K562 (cell line): ENCODE results near the gene ALDH1A2. TPM values are rescaled to one million over a fixed set of nuclear protein-coding genes. Genes with fewer than 3 reads are reported as not detected.

Experiments used
- ATAC-seq: fragments of 200-7000 bp; cut with Tn5 transposase; 3 replicates; pipeline ENCODE4 v1.9.1; 2020; ENCODE audit warnings: moderate library complexity
- BruUV-seq: library from RNA; stranded (reverse); fragments of 400-500 nt; replicated peaks from 2 replicates; lab custom pipeline; 2021; lab: Mats Ljungman, UMichigan
- CTCF ChIA-PET: fragments of 300-600 bp; formaldehyde crosslinking; extraction: SDS; loops from one replicate; lab custom pipeline; 2021; ENCODE audit warnings: low intra/inter-chr PET ratio; lab: Yijun Ruan, JAX
- POLR2A ChIA-PET: fragments of 300-600, 350-650 bp; sonication (Branson Sonifier 250); formaldehyde crosslinking; extraction: SDS; loops from one replicate; lab custom pipeline; 2021; ENCODE audit warnings: antibody characterized with exemption, inconsistent platforms; lab: Yijun Ruan, JAX
- DNase-seq, 4 experiments: peaks; one replicate each; pipeline versions ENCODE4 v3.0.0 to v3.0.0-alpha.2; 2011 to 2018; ENCODE audit warnings: low spot score in 3 of 4, mixed read lengths in 3 of 4; ENCODE audit errors: extremely low read depth in 1 of 4
- FAIRE-seq: peaks from 2 replicates; lab custom pipeline; 2011; peaks lifted over from hg19 to GRCh38; lab: Jason Lieb, UNC
- H2AFZ ChIP-seq: 2 replicates; pipeline ENCODE4 v1.6.0; 2011; ENCODE audit warnings: low read depth, low read length, control low read depth, inconsistent platforms
- H3K27ac ChIP-seq: fragments of 200-600 bp; 3 replicates; pipeline ENCODE4 v1.8.0; 2011; ENCODE audit warnings: low read depth, mild to moderate bottlenecking, control low read depth, inconsistent platforms, low read length, moderate library complexity, mixed read lengths; ENCODE audit errors: extremely low read depth
- H3K27me3 ChIP-seq, 2 experiments: fragments of 300-600 bp in 1 of 2; 2 replicates in 1 of 2; 3 replicates in 1 of 2; pipeline versions ENCODE4 v1.6.0 to v1.8.0; 2011; ENCODE audit warnings: inconsistent platforms in 2 of 2, low read length in 2 of 2, mild to moderate bottlenecking in 1 of 2, mixed read lengths in 1 of 2, moderate library complexity in 1 of 2; ENCODE audit not compliant: control insufficient read depth in 2 of 2, insufficient read depth in 2 of 2
- H3K36me3 ChIP-seq: fragments of 300-600 bp; 3 replicates; pipeline ENCODE4 v1.8.0; 2011; ENCODE audit warnings: mild to moderate bottlenecking, low read length, inconsistent platforms; ENCODE audit not compliant: control insufficient read depth, insufficient read depth
- H3K4me1 ChIP-seq, 2 experiments: fragments of 200-600 bp in 1 of 2; replicated peaks in 1 of 2; 2 replicates in 1 of 2; 3 replicates in 1 of 2; pipeline versions ENCODE4 v1.5.1 to v1.8.0; 2011; ENCODE audit warnings: inconsistent platforms in 2 of 2, low read length in 2 of 2, mild to moderate bottlenecking in 1 of 2, mixed read lengths in 1 of 2, moderate library complexity in 1 of 2; ENCODE audit not compliant: control insufficient read depth in 2 of 2, insufficient read depth in 2 of 2
- H3K4me2 ChIP-seq: 2 replicates; pipeline ENCODE4 v1.6.1; 2011; ENCODE audit warnings: low read length, control low read depth, inconsistent platforms, mixed read lengths; ENCODE audit not compliant: insufficient read depth
- H3K4me3 ChIP-seq: fragments of 200-600 bp; sonication (generic), shearing (Covaris generic); 2 replicates; pipeline ENCODE4 v1.5.1; 2016; ENCODE audit warnings: control low read depth, inconsistent platforms
- H3K79me2 ChIP-seq: fragments of 200-600 bp; 3 replicates; pipeline ENCODE4 v1.8.0; 2011; ENCODE audit warnings: low read length, inconsistent platforms; ENCODE audit not compliant: control insufficient read depth, insufficient read depth
- H3K9ac ChIP-seq, 2 experiments: 2 replicates each; pipeline versions ENCODE4 v1.6.0 to v1.6.1; 2011; ENCODE audit warnings: low read depth in 2 of 2, low read length in 2 of 2, control low read depth in 1 of 2, inconsistent platforms in 1 of 2, mild to moderate bottlenecking in 1 of 2, mixed read lengths in 1 of 2; ENCODE audit not compliant: insufficient read depth in 1 of 2
- H3K9me1 ChIP-seq: one replicate; pipeline ENCODE4 v1.6.0; 2011; ENCODE audit warnings: inconsistent platforms, mild to moderate bottlenecking, low read length, moderate library complexity; ENCODE audit not compliant: control insufficient read depth, insufficient read depth
- H3K9me3 ChIP-seq: replicated peaks from 2 replicates; pipeline ENCODE4 v1.5.1; 2011; ENCODE audit warnings: low read depth, low read length, inconsistent platforms; ENCODE audit not compliant: control insufficient read depth, insufficient read depth
- H4K20me1 ChIP-seq: replicated peaks from 2 replicates; pipeline ENCODE4 v1.6.1; 2011; ENCODE audit warnings: low read length, inconsistent platforms, mixed read lengths; ENCODE audit not compliant: control insufficient read depth, insufficient read depth
- ATF3 ChIP-seq, 2 experiments: fragments of 450-650 bp in 1 of 2; sonication (generic) in 1 of 2; formaldehyde crosslinking in 1 of 2; IDR thresholded peaks in 1 of 2; conservative IDR thresholded peaks in 1 of 2; 2 replicates each; pipeline versions ENCODE4 v1.6.1 to v1.8.1; 2016 to 2023; ENCODE audit warnings: mild to moderate bottlenecking in 2 of 2, moderate library complexity in 2 of 2, inconsistent platforms in 1 of 2, missing genetic modification reagents in 1 of 2
- DEAF1 ChIP-seq: fragments of 450-650 bp; formaldehyde crosslinking; IDR thresholded peaks from 2 replicates; pipeline ENCODE4 v1.4.0; 2020; ENCODE audit warnings: mild to moderate bottlenecking, moderate library complexity
- DPF2 ChIP-seq: fragments of 450-650 bp; IDR thresholded peaks from 2 replicates; pipeline ENCODE4 v1.6.1; 2016
- GATA2 ChIP-seq: sonication (generic); formaldehyde crosslinking; IDR thresholded peaks from 2 replicates; pipeline ENCODE4 v1.4.0; 2020; ENCODE audit warnings: mild to moderate bottlenecking, missing genetic modification reagents
- MTA1 ChIP-seq: fragments of 450-650 bp; IDR thresholded peaks from 2 replicates; pipeline ENCODE4 v1.6.1; 2017; ENCODE audit warnings: borderline replicate concordance
- RB1 ChIP-seq: fragments of 450-650 bp; IDR thresholded peaks from 2 replicates; pipeline ENCODE4 v1.6.1; 2017; ENCODE audit warnings: low read depth, mild to moderate bottlenecking
- RBM25 ChIP-seq: fragments of 200-400 bp; formaldehyde crosslinking; IDR thresholded peaks from 2 replicates; pipeline ENCODE4 v1.6.1; 2018; ENCODE audit warnings: low read length, low read depth, moderate library complexity; ENCODE audit not compliant: severe bottlenecking
- RCOR1 ChIP-seq, 2 experiments: IDR thresholded peaks; 2 replicates each; pipeline ENCODE4 v1.6.1; 2012; ENCODE audit warnings: low read depth in 2 of 2, low read length in 2 of 2, borderline replicate concordance in 1 of 2, improper control_type of control experiment in 1 of 2
- SMC3 ChIP-seq: conservative IDR thresholded peaks from 2 replicates; pipeline ENCODE4 v1.6.1; 2011; ENCODE audit warnings: low read depth, low read length, improper control_type of control experiment; ENCODE audit not compliant: insufficient read depth
- SRSF1 ChIP-seq: fragments of 200-400 bp; formaldehyde crosslinking; IDR thresholded peaks from 2 replicates; pipeline ENCODE4 v1.6.1; 2017; ENCODE audit warnings: mild to moderate bottlenecking, low read depth, low read length, moderate library complexity
- SRSF9 ChIP-seq: fragments of 200-400 bp; formaldehyde crosslinking; IDR thresholded peaks from 2 replicates; pipeline ENCODE4 v1.6.1; 2017; ENCODE audit warnings: low read depth, low read length, borderline replicate concordance
- ZNF224 ChIP-seq: sonication (generic); formaldehyde crosslinking; IDR thresholded peaks from 2 replicates; pipeline ENCODE4 v1.8.0; 2022; ENCODE audit warnings: mild to moderate bottlenecking, missing genetic modification reagents
- ZNF77 ChIP-seq: fragments of 250-450 bp; sonication (Bioruptor Pico); IDR thresholded peaks from 2 replicates; pipeline ENCODE4 v1.5.0; 2020
- WGBS: fragments of 100-300 bp; shearing (Covaris generic); methylation state at CpG from one replicate; pipeline ENCODE4 v1.1.6; 2016; ENCODE audit warnings: low coverage, mixed read lengths; ENCODE audit not compliant: insufficient coverage; ENCODE audit errors: missing lambda C conversion rate; 5-methylcytosine and 5-hydroxymethylcytosine counted together
- in situ Hi-C: fragments of 300-500 bp; cut with MboI; formaldehyde crosslinking; loops from 4 replicates; pipeline ENCODE4 v1.15.0; 2018; ENCODE audit warnings: inconsistent platforms, mixed read lengths
- intact Hi-C: fragments of 100-400 bp; cut with micrococcal nuclease; formaldehyde crosslinking; loops from 2 replicates; pipeline ENCODE4 v1.14.2; 2022
- polyA plus RNA-seq, 8 experiments: library from polyadenylated mRNA; depleted of rRNA in 4 of 8; stranded (reverse) in 5 of 8; unstranded in 3 of 8; fragments of >200 nt; fragmentation: Nextera tagmentation in 2 of 8; fragmentation: Illumina TruSeq in 1 of 8; extraction: Ambion mirVana in 2 of 8; extraction: Trizol in 1 of 8; gene quantifications; 2 replicates each; pipeline versions ENCODE4 v1.2.1 to v1.2.3, GENCODE V29; 2011 to 2014; ENCODE audit warnings: inconsistent platforms in 1 of 8, missing spikeins in 1 of 8
- total RNA-seq, 7 experiments: library from RNA; depleted of rRNA in 6 of 7; stranded (reverse); fragments of >200 nt in 6 of 7; fragmentation: Illumina TruSeq in 2 of 7; extraction: Trizol in 2 of 7; gene quantifications; 2 replicates each; pipeline versions ENCODE4 v1.2.1 to v1.2.3, GENCODE V29; 2011 to 2021; ENCODE audit warnings: low replicate concordance in 1 of 7
- TF ChIP-seq, protein P1 (sequence below): IDR thresholded peaks from 2 replicates; pipeline ENCODE4 v1.6.1; 2012; ENCODE audit warnings: low read depth, low read length, improper control_type of control experiment, borderline replicate concordance

ALDH1A2 gene
- total and polyA plus RNA-seq, 9 of the 15 experiments (the other 6 are each of a cell fraction or from before 2014, with no cell fraction given), result 115 to 393 (median 333) TPM

- Histone ChIP-seq H3K9ac (no peak overlapping the region), H3K4me2 (no peak overlapping the region), H3K27me3 (no peaks in the 10 kb centered on the region), H2AFZ (peak overlapping the region; percentile 41), H3K4me3 (no peak overlapping the region), H3K9me3 (no peaks in the 10 kb centered on the region), H3K9me1 (no peaks in the 10 kb centered on the region), H3K79me2 (peaks cover 3% of the 10 kb centered on the region; the same call in 1 of the 3 replicates), H4K20me1 (no peaks in the 10 kb centered on the region), H3K4me1 (peaks cover 5 to 6% of the 10 kb centered on the region in 2 experiments; a peak in 3 of 5 replicates), H3K36me3 (no peaks in the 10 kb centered on the region), H3K27ac (no peak overlapping the region)
- FAIRE-seq (peak; percentile 82), ATAC-seq (no peak), DNase-seq (peak; percentile 42 to 84 (median 52))
- ChIA-PET CTCF (interaction anchor here (0.9 to 2.2 kb wide), 8 partner anchors 102 to 510 kb away, joined by 3 to 17 read pairs (median 6); no protein-coding TSS in a partner anchor), POLR2A (interaction anchor here (0.7 to 2.2 kb wide), 5 partner anchors 9 to 207 kb away, joined by 3 to 6 read pairs (median 4); no protein-coding TSS in a partner anchor)
- BruUV-seq, result no TSS peak
- 27% methylated on average over 7 of the region's 7 CpGs for WGBS
- in situ Hi-C loops (loop anchor here (25.0 kb wide), 2 partner anchors 334 to 509 kb away; no protein-coding TSS in a partner anchor), intact Hi-C loops (loop anchor here (1.0 to 5.0 kb wide), 4 partner anchors 205 to 510 kb away; no protein-coding TSS in a partner anchor)
- TF ChIP-seq DPF2 (0 out of 2 replicates have a peak, but pooled peaks have one; percentile 16), ATF3 (IDR thresholded peaks at IDR 0.05) (no peak), ATF3 (CRISPR knock-in tag; conservative IDR thresholded peaks at IDR 0.05) (no peak), SRSF1 (no peak), RBM25 (no peak), ZNF224 (CRISPR knock-in tag) (no peak), SRSF9 (no peak), RB1 (0 out of 2 replicates have a peak, but pooled peaks have one; percentile 41), SMC3 (peak; percentile 72), MTA1 (no peak), GATA2 (CRISPR knock-in tag) (no peak), DEAF1 (CRISPR knock-in tag) (peak; percentile 83), RCOR1 (IDR thresholded peaks at IDR 0.05; ENCODE audit: borderline replicate concordance in 1 of 2, low read depth in 2 of 2, low read length in 2 of 2) (0 out of 4 replicates have a peak, but pooled peaks of 1 of the 2 experiments have one; percentile 45), ZNF77 (CRISPR knock-in tag) (no peak)
- TF ChIP-seq, protein P1, sequence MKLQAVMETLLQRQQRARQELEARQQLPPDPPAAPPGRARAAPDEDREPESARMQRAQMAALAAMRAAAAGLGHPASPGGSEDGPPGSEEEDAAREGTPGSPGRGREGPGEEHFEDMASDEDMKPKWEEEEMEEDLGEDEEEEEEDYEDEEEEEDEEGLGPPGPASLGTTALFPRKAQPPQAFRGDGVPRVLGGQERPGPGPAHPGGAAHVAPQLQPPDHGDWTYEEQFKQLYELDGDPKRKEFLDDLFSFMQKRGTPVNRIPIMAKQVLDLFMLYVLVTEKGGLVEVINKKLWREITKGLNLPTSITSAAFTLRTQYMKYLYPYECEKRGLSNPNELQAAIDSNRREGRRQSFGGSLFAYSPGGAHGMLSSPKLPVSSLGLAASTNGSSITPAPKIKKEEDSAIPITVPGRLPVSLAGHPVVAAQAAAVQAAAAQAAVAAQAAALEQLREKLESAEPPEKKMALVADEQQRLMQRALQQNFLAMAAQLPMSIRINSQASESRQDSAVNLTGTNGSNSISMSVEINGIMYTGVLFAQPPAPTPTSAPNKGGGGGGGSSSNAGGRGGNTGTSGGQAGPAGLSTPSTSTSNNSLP, result peak; percentile 71; the same call in 1 of the 2 replicates
These were observed 5.4 kb upstream of the ALDH1A2 start for GRCh38 chr15:58070801-58071418.
